ENCODE measurements around the gene RASGRP4. TPM values are rescaled to one million over a fixed set of nuclear protein-coding genes. Genes with fewer than 3 reads are reported as not detected.

RASGRP4 gene
- total and polyA plus RNA-seq, 2 experiments from 2014 or later: 0.35 to 0.80 TPM

- Histone ChIP-seq H3K27me3 (peaks cover 1% of the 10 kb centered on the region), H3K4me1 (ENCODE audit: low read depth) (no peaks in the 10 kb centered on the region), H3K9me3 (ENCODE audit: low read depth) (no peaks in the 10 kb centered on the region), H3K4me3 (no peak overlapping the region), H3K36me3 (peaks cover 16% of the 10 kb centered on the region), H3K27ac (no peak overlapping the region)
- DNase-seq (ENCODE audit: low read depth in 1 of 2, low spot score in 1 of 2): no peak
- no peak for TF ChIP-seq CTCF (IDR thresholded peaks at IDR 0.05; ENCODE audit: low read depth, low read length)
These were observed 49.0 kb downstream of the RASGRP4 start for GRCh38 chr19:38377052-38377451.

- H3K4me1 ChIP-seq (ENCODE audit: low read depth): no peaks in the 10 kb centered on the region
- H3K27me3 ChIP-seq: peaks cover 3% of the 10 kb centered on the region
- no peak overlapping the region for H3K27ac ChIP-seq
- no peak overlapping the region for H3K4me3 ChIP-seq
- H3K36me3 ChIP-seq: peaks cover 11% of the 10 kb centered on the region
- no peak for TF ChIP-seq CTCF (IDR thresholded peaks at IDR 0.05; ENCODE audit: low read depth, low read length)
- DNase-seq (ENCODE audit: low read depth in 1 of 2, low spot score in 1 of 2): no peak
- no peaks in the 10 kb centered on the region for H3K9me3 ChIP-seq (ENCODE audit: low read depth)
These were observed 49.4 kb downstream of the RASGRP4 start for GRCh38 chr19:38376576-38376975.

GRCh38 chr19:38375748-38376147 lies 50.3 kb downstream of the RASGRP4 start:
- Histone ChIP-seq H3K4me1 (ENCODE audit: low read depth) (no peaks in the 10 kb centered on the region), H3K9me3 (ENCODE audit: low read depth) (no peaks in the 10 kb centered on the region), H3K27ac (no peak overlapping the region), H3K27me3 (peaks cover 3% of the 10 kb centered on the region), H3K4me3 (peak overlapping the region; percentile 81), H3K36me3 (peaks cover 3% of the 10 kb centered on the region)
- no peak for TF ChIP-seq CTCF (IDR thresholded peaks at IDR 0.05; ENCODE audit: low read depth, low read length)
- DNase-seq (ENCODE audit: low read depth in 1 of 2, low spot score in 1 of 2): no peak

- Histone ChIP-seq H3K27me3 (peaks cover 4% of the 10 kb centered on the region), H3K27ac (peak overlapping the region; percentile 96), H3K4me3 (peak overlapping the region; percentile 81), H3K36me3 (peaks cover 2% of the 10 kb centered on the region), H3K9me3 (ENCODE audit: low read depth) (no peaks in the 10 kb centered on the region), H3K4me1 (ENCODE audit: low read depth) (no peaks in the 10 kb centered on the region)
- no peak for DNase-seq (ENCODE audit: low read depth in 1 of 2, low spot score in 1 of 2)
- no peak for TF ChIP-seq CTCF (IDR thresholded peaks at IDR 0.05; ENCODE audit: low read depth, low read length)
These were observed 50.9 kb downstream of the RASGRP4 start for GRCh38 chr19:38375098-38375493.

GRCh38 chr19:38374332-38375097 lies 51.5 kb downstream of the RASGRP4 start, which contains the start of gene PSMD8:
Gene PSMD8 (plus strand): TSS chr19:38374571. CDS start chr19:38374602, 31 bp downstream.
- Histone ChIP-seq H3K27me3 (peaks cover 10% of the 10 kb centered on the region), H3K4me1 (ENCODE audit: low read depth) (no peaks in the 10 kb centered on the region), H3K36me3 (peaks cover 2% of the 10 kb centered on the region), H3K27ac (peak within 1 kb of the TSS; percentile 96), H3K9me3 (ENCODE audit: low read depth) (no peaks in the 10 kb centered on the region), H3K4me3 (peak within 1 kb of the TSS; percentile 81)
- peak; percentile 25 for TF ChIP-seq CTCF (IDR thresholded peaks at IDR 0.05; ENCODE audit: low read depth, low read length)
- peak; percentile 99 for DNase-seq (ENCODE audit: low read depth in 1 of 2, low spot score in 1 of 2)

All from cardiac muscle cell (in vitro differentiated cells and primary cell).